ENCODE results near the gene NEDD4.
"Not testable (repeated sequence)": the region's sequence is repeated elsewhere in the genome, so short reads cannot be mapped to it uniquely, and the experiment has no call there.

NEDD4 gene

DNA sequence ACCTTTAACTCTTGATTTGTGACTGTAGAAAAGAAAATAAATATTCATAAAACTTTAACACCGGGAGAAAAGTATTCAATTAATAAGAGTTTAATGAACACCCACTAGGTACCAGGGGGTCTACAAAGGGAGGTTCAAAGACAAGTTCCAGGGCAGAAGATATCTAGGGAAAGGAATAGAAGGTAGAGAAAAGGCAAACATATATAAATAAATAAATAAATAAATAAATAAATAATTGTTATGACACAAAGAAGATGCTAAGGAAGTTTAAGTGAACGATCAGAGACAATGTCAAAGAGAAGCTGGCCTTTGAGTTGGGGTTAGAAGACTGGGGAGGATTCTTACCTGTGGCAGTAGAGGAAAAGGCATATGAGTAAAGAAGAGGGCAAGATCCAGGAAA is 123.8 kb downstream of the NEDD4 start:
- no peak overlapping the region for H3K27ac Mint-ChIP-seq

GRCh38 chr15:55868707-55869106 is 124.7 kb downstream of the NEDD4 start:
- DNase-seq (no peak), ATAC-seq (replicated peaks) (no peak)
- no peaks in the 10 kb centered on the region for H3K36me3 Mint-ChIP-seq
- no peak overlapping the region for H3K27ac Mint-ChIP-seq
- no peaks in the 10 kb centered on the region for H3K4me1 Mint-ChIP-seq
- H3K9me3 Mint-ChIP-seq = no peaks in the 10 kb centered on the region
- no peaks in the 10 kb centered on the region for H3K27me3 Mint-ChIP-seq
- no peak overlapping the region for H3K4me3 Mint-ChIP-seq

More for the DNA sequence above, 123.8 kb downstream of the NEDD4 start:
- Mint-ChIP-seq H3K9me3 (no peaks in the 10 kb centered on the region), H3K4me3 (no peak overlapping the region), H3K27me3 (no peaks in the 10 kb centered on the region), H3K36me3 (no peaks in the 10 kb centered on the region), H3K4me1 (no peaks in the 10 kb centered on the region)
- ATAC-seq (replicated peaks) (no peak), DNase-seq (no peak)

DNA sequence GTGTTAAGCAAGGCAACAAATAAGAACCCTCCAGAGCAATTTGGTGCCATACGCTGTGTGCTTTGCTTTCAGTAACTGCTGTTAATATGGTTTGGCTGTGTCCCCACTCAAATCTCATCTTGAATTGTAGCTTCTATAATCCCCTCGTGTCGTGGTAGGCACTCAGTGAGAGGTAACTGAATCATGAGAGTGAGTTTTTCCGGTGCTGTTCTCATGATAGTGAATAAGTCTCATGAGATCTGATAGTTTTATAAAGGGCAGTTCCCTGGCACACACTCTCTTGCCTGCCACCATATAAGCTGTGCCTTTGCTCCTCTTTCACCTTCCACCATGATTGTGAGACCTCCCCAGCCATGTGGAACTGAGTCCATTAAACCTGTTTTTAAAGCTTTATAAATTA is 125.1 kb downstream of the NEDD4 start:
- H3K4me1 Mint-ChIP-seq; H3K9me3 Mint-ChIP-seq; H3K4me3 Mint-ChIP-seq; H3K36me3 Mint-ChIP-seq; DNase-seq; ATAC-seq (replicated peaks); H3K27ac Mint-ChIP-seq; H3K27me3 Mint-ChIP-seq: not testable (repeated sequence)

- no peaks in the 10 kb centered on the region for H3K36me3 Mint-ChIP-seq
- H3K4me3 Mint-ChIP-seq = no peak overlapping the region
- no peaks in the 10 kb centered on the region for H3K4me1 Mint-ChIP-seq
- no peak for DNase-seq
- no peaks in the 10 kb centered on the region for H3K9me3 Mint-ChIP-seq
- H3K27me3 Mint-ChIP-seq = no peaks in the 10 kb centered on the region
- H3K27ac Mint-ChIP-seq = no peak overlapping the region
- ATAC-seq (replicated peaks) = no peak
Observed at GRCh38 chr15:55863911-55864310, 129.5 kb downstream of the NEDD4 start.

- no peak for DNase-seq
- no peaks in the 10 kb centered on the region for H3K4me1 Mint-ChIP-seq
- no peak overlapping the region for H3K27ac Mint-ChIP-seq
- ATAC-seq (replicated peaks) = no peak
- no peak overlapping the region for H3K4me3 Mint-ChIP-seq
- H3K9me3 Mint-ChIP-seq = no peaks in the 10 kb centered on the region
- no peaks in the 10 kb centered on the region for H3K36me3 Mint-ChIP-seq
- H3K27me3 Mint-ChIP-seq = no peaks in the 10 kb centered on the region
Observed at GRCh38 chr15:55861115-55861514, 132.3 kb downstream of the NEDD4 start.

GRCh38 chr15:55860468-55860867 is 132.9 kb downstream of the NEDD4 start:
- Mint-ChIP-seq H3K27ac (no peak overlapping the region), H3K27me3 (no peaks in the 10 kb centered on the region), H3K4me1 (no peaks in the 10 kb centered on the region), H3K9me3 (no peaks in the 10 kb centered on the region), H3K4me3 (no peak overlapping the region), H3K36me3 (no peaks in the 10 kb centered on the region)
- no peak for DNase-seq
- no peak for ATAC-seq (replicated peaks)

- no peak overlapping the region for H3K4me3 Mint-ChIP-seq
- DNase-seq = no peak
- H3K4me1 Mint-ChIP-seq = no peaks in the 10 kb centered on the region
- H3K9me3 Mint-ChIP-seq = no peaks in the 10 kb centered on the region
- no peaks in the 10 kb centered on the region for H3K27me3 Mint-ChIP-seq
- ATAC-seq (replicated peaks) = no peak
- H3K27ac Mint-ChIP-seq = no peak overlapping the region
- H3K36me3 Mint-ChIP-seq = no peaks in the 10 kb centered on the region
Observed at GRCh38 chr15:55859681-55860080, 133.7 kb downstream of the NEDD4 start.

GRCh38 chr15:55858661-55859060 is 134.8 kb downstream of the NEDD4 start:
- H3K27me3 Mint-ChIP-seq = no peaks in the 10 kb centered on the region
- H3K9me3 Mint-ChIP-seq = no peaks in the 10 kb centered on the region
- H3K4me3 Mint-ChIP-seq = no peak overlapping the region
- H3K27ac Mint-ChIP-seq = no peak overlapping the region
- no peaks in the 10 kb centered on the region for H3K4me1 Mint-ChIP-seq
- no peaks in the 10 kb centered on the region for H3K36me3 Mint-ChIP-seq
- DNase-seq = no peak
- no peak for ATAC-seq (replicated peaks)

GRCh38 chr15:55856506-55857164 is 136.8 kb downstream of the NEDD4 start:
- no peaks in the 10 kb centered on the region for H3K27me3 Mint-ChIP-seq
- no peak overlapping the region for H3K4me3 Mint-ChIP-seq
- H3K36me3 Mint-ChIP-seq = no peaks in the 10 kb centered on the region
- DNase-seq (no peak), ATAC-seq (replicated peaks) (no peak)
- H3K9me3 Mint-ChIP-seq = no peaks in the 10 kb centered on the region
- H3K4me1 Mint-ChIP-seq = no peaks in the 10 kb centered on the region
- H3K27ac Mint-ChIP-seq = no peak overlapping the region

- Mint-ChIP-seq H3K36me3 (no peaks in the 10 kb centered on the region), H3K4me3 (no peak overlapping the region), H3K27ac (no peak overlapping the region), H3K27me3 (no peaks in the 10 kb centered on the region), H3K9me3 (no peaks in the 10 kb centered on the region), H3K4me1 (no peaks in the 10 kb centered on the region)
- DNase-seq (no peak), ATAC-seq (replicated peaks) (no peak)
Observed at GRCh38 chr15:55853134-55853533, 140.3 kb downstream of the NEDD4 start.

DNA sequence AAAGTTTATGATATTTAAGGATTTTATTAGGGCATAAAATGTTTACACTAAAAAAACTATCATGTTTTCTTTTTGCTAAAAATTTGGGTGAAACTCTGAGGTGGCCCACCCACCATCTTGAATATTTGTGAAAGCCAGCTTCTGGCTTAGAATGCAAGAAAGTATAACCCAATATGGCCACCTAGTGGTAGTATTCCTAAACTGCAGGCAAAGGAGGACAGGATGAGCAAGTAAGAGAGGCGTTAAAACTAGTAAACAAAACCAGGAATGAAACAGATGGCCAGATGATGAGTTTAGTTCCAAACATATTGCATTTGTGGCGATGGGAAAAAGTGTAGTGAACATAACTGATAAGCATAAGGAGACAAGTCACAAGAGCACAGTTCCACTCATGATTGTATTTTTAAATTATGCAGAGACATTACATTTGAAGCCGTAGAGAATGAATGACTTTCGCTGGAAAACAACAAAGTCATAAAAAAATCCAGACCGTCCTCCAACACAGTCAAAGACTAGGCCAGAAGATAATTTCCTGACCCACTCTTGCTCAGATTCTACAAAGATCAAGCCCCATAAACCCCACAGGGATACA is 147.2 kb downstream of the NEDD4 start:
- ATAC-seq (replicated peaks) (peak; percentile 70 to 73), DNase-seq (peak; percentile 33)
- H3K9me3 Mint-ChIP-seq = peaks cover 5 to 8% of the 10 kb centered on the region in 2 donors
- H3K27me3 Mint-ChIP-seq = no peaks in the 10 kb centered on the region
- H3K36me3 Mint-ChIP-seq = peaks cover 1 to 5% of the 10 kb centered on the region in 2 donors
- H3K4me1 Mint-ChIP-seq = no peaks in the 10 kb centered on the region
- H3K27ac Mint-ChIP-seq = no peak overlapping the region
- no peak overlapping the region for H3K4me3 Mint-ChIP-seq

DNA sequence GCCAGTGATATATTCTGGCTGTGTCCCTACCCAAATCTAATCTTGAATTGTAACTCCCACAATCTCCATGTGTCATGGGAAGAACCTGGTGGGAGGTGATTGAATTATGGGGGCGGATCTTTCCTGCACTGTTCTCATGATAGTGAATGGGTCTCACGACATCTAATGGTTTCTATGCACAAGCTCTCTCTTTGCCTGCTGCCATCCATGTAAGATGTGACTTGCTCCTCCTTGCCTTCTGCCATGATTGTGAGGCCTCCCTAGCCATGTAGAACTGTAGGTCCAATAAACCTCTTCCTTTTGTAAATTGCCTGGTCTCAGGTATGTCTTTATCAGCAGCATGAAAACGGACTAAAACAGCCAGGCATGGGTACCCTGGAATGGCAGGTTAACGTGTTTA is 150.5 kb downstream of the NEDD4 start:
- peaks cover 6 to 10% of the 10 kb centered on the region in 2 donors for H3K9me3 Mint-ChIP-seq
- not testable (repeated sequence) for H3K4me3 Mint-ChIP-seq; H3K4me1 Mint-ChIP-seq; DNase-seq; H3K36me3 Mint-ChIP-seq; H3K27me3 Mint-ChIP-seq; ATAC-seq (replicated peaks); H3K27ac Mint-ChIP-seq

- ATAC-seq (replicated peaks) (no peak), DNase-seq (no peak)
- Mint-ChIP-seq H3K27me3 (no peaks in the 10 kb centered on the region), H3K36me3 (no peaks in the 10 kb centered on the region), H3K4me1 (no peaks in the 10 kb centered on the region), H3K27ac (no peak overlapping the region), H3K4me3 (no peak overlapping the region), H3K9me3 (no peaks in the 10 kb centered on the region)
Observed at GRCh38 chr15:55835866-55836265, 157.5 kb downstream of the NEDD4 start.

DNA sequence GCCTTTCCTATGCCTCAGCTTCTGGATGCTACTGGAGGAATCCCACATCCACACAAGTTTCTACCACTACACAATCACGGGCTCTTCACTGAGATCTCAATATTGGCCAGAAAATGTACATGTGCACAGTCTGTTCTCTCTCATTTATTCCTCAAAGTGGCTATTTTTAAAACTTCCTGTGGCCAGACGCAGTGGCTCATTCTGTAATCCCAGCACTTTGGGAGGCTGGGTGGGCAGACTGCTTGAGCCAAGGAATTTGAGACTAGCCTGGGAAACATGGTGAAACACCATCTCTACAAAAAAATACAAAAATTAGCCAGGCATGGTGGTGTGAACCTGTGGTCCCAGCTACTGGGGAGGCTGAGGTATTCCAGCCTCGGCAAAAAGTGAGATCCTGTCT is 159.1 kb downstream of the NEDD4 start:
- no peak for ATAC-seq (replicated peaks)
- Mint-ChIP-seq H3K4me1 (peaks cover 7 to 11% of the 10 kb centered on the region in 2 donors), H3K4me3 (no peak overlapping the region), H3K36me3 (no peaks in the 10 kb centered on the region), H3K27me3 (no peaks in the 10 kb centered on the region), H3K9me3 (no peaks in the 10 kb centered on the region), H3K27ac (no peak overlapping the region)
- no peak for DNase-seq

DNA sequence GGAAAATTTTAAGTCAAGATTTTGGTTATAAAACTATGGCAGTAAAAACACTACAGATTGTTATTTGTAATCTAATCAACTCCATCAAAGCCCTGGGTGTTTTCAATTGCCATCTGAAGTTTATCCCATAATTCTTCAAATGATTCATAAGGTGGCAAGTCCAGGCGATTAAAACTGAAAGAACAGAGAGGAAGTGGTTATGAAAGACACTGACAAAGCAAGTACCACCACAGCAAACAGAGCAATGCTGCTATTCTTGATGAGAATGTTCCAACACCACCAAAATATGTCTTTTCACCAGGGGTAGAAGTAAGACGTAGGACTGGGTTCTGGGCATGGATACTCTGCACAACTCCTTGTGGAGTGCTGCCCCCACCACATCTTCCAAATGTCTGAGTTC is 163.6 kb downstream of the NEDD4 start:
- Mint-ChIP-seq H3K27ac (peak overlapping the region; percentile 70), H3K4me3 (no peak overlapping the region)
- DNase-seq = no peak

More for the DNA sequence above, 163.6 kb downstream of the NEDD4 start:
- H3K36me3 Mint-ChIP-seq = no peaks in the 10 kb centered on the region
- ATAC-seq (replicated peaks) = peak; percentile 91 to 95
- no peaks in the 10 kb centered on the region for H3K9me3 Mint-ChIP-seq
- no peaks in the 10 kb centered on the region for H3K27me3 Mint-ChIP-seq
- H3K4me1 Mint-ChIP-seq = peaks cover 7 to 12% of the 10 kb centered on the region in 2 donors
